Panc1 (cell line): ENCODE data around the gene HSPA12A. TPM values are rescaled to one million over a fixed set of nuclear protein-coding genes. Genes with fewer than 3 reads are reported as not detected.

Source experiments
- ATAC-seq: fragments of 200-7000 bp; cut with Tn5 transposase; 2 replicates; pipeline ENCODE4 v1.9.1; 2020; ENCODE audit warnings: mild to moderate bottlenecking, moderate library complexity
- BruUV-seq: library from RNA; stranded (reverse); fragments of 400-500 nt; replicated peaks from 2 replicates; lab custom pipeline; 2021; lab: Mats Ljungman, UMichigan
- CTCF ChIA-PET: fragments of 300-600 bp; sonication (Branson Sonifier 250); formaldehyde crosslinking; loops from one replicate; lab custom pipeline; 2022; ENCODE audit warnings: antibody characterized with exemption; lab: Charles Lee
- POLR2A ChIA-PET: fragments of 300-600 bp; sonication (Branson Sonifier 250); formaldehyde crosslinking; loops from one replicate; lab custom pipeline; 2022; ENCODE audit warnings: antibody characterized with exemption; lab: Charles Lee
- DNase-seq: peaks from one replicate; pipeline ENCODE4 v3.0.0-alpha.2; 2010; ENCODE audit warnings: low read depth, low spot score
- H3K27ac ChIP-seq: 2 replicates; pipeline ENCODE4 v1.5.1; 2011; ENCODE audit warnings: mild to moderate bottlenecking, low read length, inconsistent platforms
- H3K27me3 ChIP-seq: fragments of 200-500 bp; sonication (Bioruptor generic); 2 replicates; pipeline ENCODE4 v1.6.0; 2014; ENCODE audit warnings: low read length, inconsistent platforms; ENCODE audit not compliant: control insufficient read depth, insufficient read depth
- H3K36me3 ChIP-seq: fragments of 200-500 bp; sonication (Bioruptor generic); 2 replicates; pipeline ENCODE4 v1.5.1; 2014; ENCODE audit warnings: inconsistent platforms, mild to moderate bottlenecking, low read length, moderate library complexity; ENCODE audit not compliant: control insufficient read depth, insufficient read depth
- H3K4me1 ChIP-seq: 2 replicates; pipeline ENCODE4 v1.5.1; 2011; ENCODE audit warnings: inconsistent platforms, mild to moderate bottlenecking, low read length, moderate library complexity; ENCODE audit not compliant: control insufficient read depth, insufficient read depth
- H3K4me3 ChIP-seq, 2 experiments: 2 replicates each; pipeline ENCODE4 v1.5.1; 2011 to 2012; ENCODE audit warnings: low read depth in 2 of 2, low read length in 2 of 2, mild to moderate bottlenecking in 2 of 2, inconsistent platforms in 1 of 2, moderate library complexity in 1 of 2
- H3K9me3 ChIP-seq: fragments of 200-500 bp; sonication (Bioruptor generic); 2 replicates; pipeline ENCODE4 v1.5.1; 2014; ENCODE audit warnings: low read depth, mild to moderate bottlenecking, inconsistent platforms, low read length, moderate library complexity; ENCODE audit not compliant: control insufficient read depth, insufficient read depth
- CTCF ChIP-seq: fragments of 450-650 bp; IDR thresholded peaks from 2 replicates; pipeline ENCODE4 v1.5.1; 2017; ENCODE audit warnings: mild to moderate bottlenecking
- POLR2AphosphoS5 ChIP-seq: IDR thresholded peaks from 2 replicates; pipeline ENCODE4 v1.6.1; 2012; ENCODE audit warnings: mild to moderate bottlenecking, low read depth, low read length, moderate library complexity
- REST ChIP-seq, 2 experiments: IDR thresholded peaks; 2 replicates each; pipeline ENCODE4 v1.6.1; 2011 to 2012; ENCODE audit warnings: low read depth in 2 of 2, control low read depth in 1 of 2, low read length in 1 of 2, mild to moderate bottlenecking in 1 of 2, moderate library complexity in 1 of 2; ENCODE audit not compliant: insufficient read depth in 1 of 2
- SIN3A ChIP-seq: IDR thresholded peaks from 2 replicates; pipeline ENCODE4 v1.6.1; 2012; ENCODE audit warnings: low read depth, mild to moderate bottlenecking, low read length, moderate library complexity, borderline replicate concordance; ENCODE audit not compliant: insufficient read depth
- TCF7L2 ChIP-seq: IDR thresholded peaks from 2 replicates; pipeline ENCODE4 v1.6.1; 2011; ENCODE audit warnings: mild to moderate bottlenecking, low read depth, low read length, inconsistent platforms
- in situ Hi-C: cut with HindIII; loops from 2 replicates; pipeline ENCODE4 v1.10.0; 2016; ENCODE audit warnings: low sequenced_read_pairs, low pct_unique_long_range_greater_than_20kb
- intact Hi-C: fragments of 100-400 bp; cut with micrococcal nuclease; formaldehyde crosslinking; loops from one replicate; pipeline ENCODE4 v1.10.0; 2022; ENCODE audit not compliant: unreplicated experiment
- total RNA-seq: library from RNA; stranded (reverse); gene quantifications from one replicate; pipeline ENCODE4 v1.2.1, GENCODE V29; 2021; ENCODE audit not compliant: unreplicated experiment

The HSPA12A gene
- total RNA-seq, 1 experiment from 2014 or later, result 7.7 TPM

GRCh38 chr10:116769368-116769767 is 27.0 kb upstream of the HSPA12A start:
- Histone ChIP-seq H3K9me3 (no peaks in the 10 kb centered on the region), H3K4me3 (no peak overlapping the region), H3K4me1 (no peaks in the 10 kb centered on the region), H3K36me3 (no peaks in the 10 kb centered on the region), H3K27ac (no peak overlapping the region), H3K27me3 (peaks cover 10% of the 10 kb centered on the region)
- TF ChIP-seq SIN3A, result no peak
- no peak for TF ChIP-seq REST (IDR thresholded peaks at IDR 0.05; ENCODE audit: insufficient read depth in 1 of 2, low read depth in 2 of 2, low read length in 1 of 2)
- no peak for TF ChIP-seq TCF7L2
- TF ChIP-seq POLR2AphosphoS5, result no peak
- TF ChIP-seq CTCF, result no peak
- ATAC-seq, result no peak
- no TSS peak for BruUV-seq
- in situ Hi-C loops (no loop called here), intact Hi-C loops (no loop called here)
- DNase-seq, result no peak
- ChIA-PET POLR2A (no interaction called here), CTCF (no interaction called here)

DNA sequence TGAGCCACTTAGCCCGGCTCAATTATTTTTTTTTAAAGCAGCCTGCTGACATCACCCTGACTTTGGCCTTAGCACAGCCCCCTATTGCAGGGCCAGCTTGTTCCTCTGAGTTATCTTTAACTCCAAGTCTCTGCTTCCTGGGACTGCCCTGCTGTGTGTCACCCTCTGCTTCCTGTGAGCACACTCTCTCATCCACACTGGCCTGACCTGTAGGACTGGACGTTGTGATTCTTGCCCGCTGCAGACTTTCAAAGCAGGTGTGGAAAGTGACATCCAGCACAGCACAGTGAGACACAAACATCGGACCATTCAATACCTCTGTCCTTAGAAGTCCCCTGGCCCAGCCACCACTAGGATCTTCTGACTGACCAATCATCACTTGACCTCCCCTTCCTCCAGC is 26.4 kb upstream of the HSPA12A start:
- TF ChIP-seq TCF7L2 (no peak), SIN3A (no peak), CTCF (no peak), POLR2AphosphoS5 (no peak), REST (IDR thresholded peaks at IDR 0.05; ENCODE audit: insufficient read depth in 1 of 2, low read depth in 2 of 2, low read length in 1 of 2) (no peak)
- ChIA-PET CTCF (interaction anchor here (0.6 kb wide), 1 partner anchor 93 kb away, joined by 3 read pairs; no protein-coding TSS in a partner anchor), POLR2A (no interaction called here)
- Histone ChIP-seq H3K9me3 (no peaks in the 10 kb centered on the region), H3K36me3 (no peaks in the 10 kb centered on the region), H3K4me3 (no peak overlapping the region), H3K27ac (no peak overlapping the region), H3K27me3 (peaks cover 12% of the 10 kb centered on the region), H3K4me1 (no peaks in the 10 kb centered on the region)
- ATAC-seq (no peak), DNase-seq (no peak)
- BruUV-seq, result no TSS peak
- in situ Hi-C loops (no loop called here), intact Hi-C loops (no loop called here)
